Activated naive CD4-positive, alpha-beta T cell (primary cell): ENCODE measurements around the gene ARID1A.
"Not testable (repeated sequence)": the region's sequence is repeated elsewhere in the genome, so short reads cannot be mapped to it uniquely, and the experiment has no call there.

ENCODE experiments used
- DNase-seq, 4 experiments: peaks; one replicate each; lab custom pipeline; 2025; lab: John Stamatoyannopoulos, UW

Gene ARID1A

DNA sequence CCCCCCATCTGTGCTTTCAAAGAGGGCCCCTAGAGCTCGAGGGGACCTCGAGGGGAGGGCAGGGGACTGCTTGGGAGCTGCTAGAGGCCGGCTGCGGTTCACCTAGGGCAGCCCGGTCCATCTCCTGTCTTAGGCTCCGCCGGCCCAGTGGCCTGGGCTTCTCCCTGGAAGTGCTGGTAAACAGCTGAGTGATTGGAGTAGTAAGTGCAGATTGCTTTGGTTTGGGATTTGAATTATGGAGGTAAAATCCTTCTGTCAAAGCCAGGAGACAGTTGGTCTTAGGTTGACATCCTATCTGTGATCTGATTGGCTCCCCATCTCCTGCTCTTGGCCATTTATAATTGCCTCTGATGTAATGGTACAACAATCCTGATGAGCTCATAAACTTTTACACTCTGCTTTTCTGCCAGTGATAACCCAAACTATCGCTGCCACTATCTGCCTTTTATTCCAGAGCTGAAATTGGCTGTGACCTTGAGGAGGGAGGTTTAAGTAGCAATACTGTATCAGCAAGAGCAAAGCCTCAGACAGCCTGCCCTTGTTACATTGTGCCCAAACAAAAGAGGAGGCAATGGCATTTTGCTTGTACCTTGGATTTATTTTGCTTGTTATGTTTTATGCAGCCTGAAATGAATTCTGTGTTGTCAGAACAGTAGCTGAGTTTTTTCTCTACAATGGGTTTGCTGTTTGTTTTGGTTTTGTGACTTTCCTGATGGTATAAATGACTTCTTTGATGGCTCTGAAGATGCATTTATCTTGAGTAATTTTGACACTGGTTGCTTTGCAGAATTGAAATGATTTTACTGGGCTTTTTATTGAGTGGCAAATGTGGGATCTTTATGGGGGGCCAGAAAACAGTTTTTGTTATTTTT, 2.4 kb downstream of the ARID1A start:
- no peak for DNase-seq

DNA sequence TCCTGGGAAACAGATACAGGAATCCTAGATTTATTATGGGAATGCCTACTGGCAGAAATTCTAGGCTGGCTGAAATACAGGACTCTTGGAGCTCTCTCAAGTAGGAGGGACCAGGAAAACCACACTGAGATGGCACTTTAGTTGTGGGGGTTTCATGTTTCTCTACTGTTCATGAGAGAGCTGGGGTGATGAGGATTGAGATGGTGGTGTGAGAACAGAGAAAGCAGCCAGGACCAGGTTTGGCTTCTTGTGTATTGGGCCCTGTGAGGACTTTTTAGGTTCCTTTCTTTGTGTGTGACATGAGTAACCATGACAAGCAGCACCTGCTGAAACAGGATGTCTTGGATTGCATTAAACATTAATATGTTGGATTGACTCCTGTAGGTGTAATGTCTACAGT, 4.9 kb downstream of the ARID1A start:
- no peak for DNase-seq

DNA sequence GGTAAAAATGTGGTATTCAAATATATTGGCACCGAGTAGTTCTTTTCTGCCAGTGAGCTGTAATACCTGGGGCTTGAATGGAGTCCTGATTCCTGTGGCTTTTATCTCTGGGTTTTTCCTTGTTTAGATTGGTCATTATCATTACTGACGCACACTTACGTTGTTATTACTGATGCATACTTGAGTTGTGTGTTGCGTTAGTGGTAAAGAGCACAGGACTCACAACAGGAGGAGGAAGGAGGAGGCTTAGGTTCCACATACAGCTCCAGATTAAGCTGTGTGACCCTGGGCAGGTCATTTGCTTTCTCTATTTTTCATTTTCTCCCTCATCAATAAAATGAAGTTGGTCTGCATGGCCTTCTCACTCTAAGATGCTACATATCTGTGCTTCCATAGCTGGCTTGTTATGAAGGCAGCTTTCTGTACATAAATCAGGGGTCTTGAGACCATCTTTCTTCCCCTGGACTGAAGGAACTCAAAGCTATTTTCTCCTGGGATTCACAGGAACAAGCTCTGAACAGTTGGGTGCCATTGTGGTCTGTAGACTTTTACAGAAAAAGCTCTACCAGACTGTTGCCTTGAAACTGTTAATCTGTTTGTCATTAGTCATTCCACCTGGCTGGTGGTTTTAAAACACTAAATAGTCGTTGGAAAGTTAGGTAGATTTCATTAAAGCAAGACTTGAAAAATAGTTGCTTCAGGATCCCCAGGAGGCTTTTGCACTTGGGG, 5.6 kb downstream of the ARID1A start:
- no peak for DNase-seq

DNA sequence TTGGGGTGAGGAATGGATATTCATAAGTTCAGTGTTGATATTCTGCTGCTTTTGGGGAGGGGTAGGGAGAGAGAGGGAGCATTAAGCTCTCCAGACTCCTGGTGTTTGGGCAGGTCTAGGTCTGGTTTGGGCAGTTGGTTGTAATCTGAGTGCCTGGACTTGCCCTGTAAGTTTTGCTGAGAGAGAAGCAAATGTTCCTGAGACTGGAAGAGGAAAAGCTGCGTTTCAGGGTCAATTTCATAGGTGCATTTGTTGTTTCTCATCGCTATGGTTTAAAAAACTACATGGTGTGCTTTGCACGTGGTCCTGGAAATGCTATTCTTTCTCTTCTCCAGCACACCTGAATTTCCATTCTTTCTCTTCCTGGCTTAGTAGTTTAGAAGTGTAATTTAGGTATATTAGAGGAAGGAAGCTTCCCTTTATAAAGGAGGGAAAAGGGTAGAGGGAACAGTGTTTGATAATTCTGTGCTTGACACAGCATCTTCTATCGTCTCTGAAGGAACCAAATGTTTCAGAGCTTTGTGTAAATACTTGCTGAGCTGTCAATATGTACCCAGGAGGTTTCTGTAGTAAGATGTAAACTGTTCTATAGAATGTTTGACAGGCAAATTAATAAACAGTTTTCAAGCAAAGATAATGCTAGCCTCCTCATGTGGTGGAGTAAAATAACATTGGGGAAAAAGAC, 6.3 kb downstream of the ARID1A start:
- DNase-seq = no peak

DNA sequence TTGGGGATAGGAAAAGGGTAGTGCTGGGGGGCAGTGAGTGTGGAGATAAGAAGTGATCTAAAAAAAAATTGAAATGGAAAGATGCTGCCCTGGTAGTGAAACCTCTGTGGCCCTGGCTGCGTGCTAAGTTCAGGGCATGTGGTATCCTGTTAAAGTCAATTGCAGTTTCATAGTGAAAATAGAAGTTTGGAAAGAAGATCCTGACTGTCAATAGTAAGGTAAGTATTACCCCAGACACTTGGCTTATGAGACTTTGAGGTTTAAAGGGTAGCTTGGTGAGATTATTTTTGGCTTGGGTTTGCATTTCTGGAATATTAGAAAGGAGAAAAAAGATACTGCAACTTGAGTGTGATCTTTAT, 6.8 kb downstream of the ARID1A start:
- DNase-seq = no peak

DNA sequence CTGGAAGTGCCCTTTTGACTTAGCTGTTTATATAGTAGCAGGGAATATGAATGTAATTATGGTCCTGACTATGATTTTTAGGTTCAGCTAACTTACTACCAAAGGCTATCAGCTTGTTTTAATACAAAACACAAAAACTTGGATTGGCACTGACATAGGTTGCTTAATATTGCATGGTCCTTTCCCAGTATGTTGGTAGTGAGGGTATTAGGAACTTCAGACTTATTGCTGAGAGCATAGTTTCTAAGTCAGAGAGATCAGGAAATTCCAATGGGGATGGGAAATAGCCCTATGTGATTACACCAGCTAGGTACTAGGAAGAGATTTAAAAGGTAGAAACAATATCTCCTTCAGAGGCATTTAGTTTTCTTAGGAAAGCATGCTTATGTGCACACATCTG, 7.7 kb downstream of the ARID1A start:
- no peak for DNase-seq

DNA sequence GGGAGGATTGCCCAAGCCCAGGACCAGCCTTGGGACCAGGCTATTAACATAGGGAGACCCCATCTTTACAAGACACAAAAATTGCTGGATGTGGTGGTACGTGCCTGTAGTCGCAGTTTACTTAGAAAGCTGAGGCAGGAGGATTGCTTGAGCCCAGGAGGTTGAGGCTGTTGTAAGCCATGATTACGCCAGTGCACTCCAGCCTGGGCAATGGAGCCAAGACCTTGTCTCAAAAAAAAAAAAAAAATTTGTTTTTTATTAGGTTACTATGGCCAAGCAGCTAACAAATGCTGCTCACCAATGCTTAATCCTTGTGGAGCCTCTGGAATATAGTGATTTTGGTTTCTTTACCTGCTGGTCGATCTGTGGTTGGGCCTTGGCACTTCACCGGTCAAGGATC, 8.8 kb downstream of the ARID1A start:
- no peak for DNase-seq

DNA sequence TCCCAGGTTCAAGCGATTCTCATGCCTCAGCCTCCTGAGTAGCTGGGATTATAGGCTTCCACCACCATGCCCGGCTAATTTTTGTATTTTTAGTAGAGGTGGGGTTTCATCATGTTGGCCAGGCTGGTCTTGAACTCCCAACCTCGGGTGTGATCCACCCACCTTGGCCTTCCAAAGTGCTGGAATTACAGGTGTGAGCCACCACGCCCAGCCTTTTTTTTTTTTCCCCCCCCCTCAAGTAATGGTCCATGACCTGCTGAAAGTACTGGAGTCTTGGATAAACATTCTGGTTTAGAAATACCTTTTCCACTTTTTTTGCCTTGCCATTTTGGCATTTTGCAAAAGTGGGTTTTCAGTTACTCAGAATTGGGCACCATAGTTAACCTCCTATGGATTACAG, 9.4 kb downstream of the ARID1A start:
- not testable (repeated sequence) for DNase-seq

DNA sequence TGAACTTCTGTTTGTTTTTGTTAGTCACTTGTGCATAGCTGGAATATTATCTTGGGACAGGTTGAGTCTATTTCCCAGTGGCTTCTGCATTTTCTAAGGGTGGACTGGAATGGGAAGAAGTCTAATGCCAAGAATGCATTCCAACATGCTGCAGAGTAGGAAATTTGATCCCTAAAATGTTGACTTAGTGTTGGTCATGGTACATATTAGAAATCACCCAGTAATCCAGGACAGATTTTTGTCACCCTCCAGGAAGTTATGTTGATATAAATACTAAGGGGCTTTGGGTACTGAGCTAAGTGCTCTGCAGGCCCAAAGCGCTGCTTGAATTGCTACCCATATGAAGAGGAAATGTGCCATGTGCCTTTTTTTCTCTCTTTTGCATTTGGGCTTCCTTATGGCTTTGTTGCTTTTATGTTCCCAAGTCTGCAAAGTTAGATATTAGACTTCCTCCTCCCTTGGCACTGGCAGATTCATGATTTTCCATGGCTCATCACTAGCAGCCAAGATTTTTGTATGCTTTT, 10.0 kb downstream of the ARID1A start:
- no peak for DNase-seq

DNA sequence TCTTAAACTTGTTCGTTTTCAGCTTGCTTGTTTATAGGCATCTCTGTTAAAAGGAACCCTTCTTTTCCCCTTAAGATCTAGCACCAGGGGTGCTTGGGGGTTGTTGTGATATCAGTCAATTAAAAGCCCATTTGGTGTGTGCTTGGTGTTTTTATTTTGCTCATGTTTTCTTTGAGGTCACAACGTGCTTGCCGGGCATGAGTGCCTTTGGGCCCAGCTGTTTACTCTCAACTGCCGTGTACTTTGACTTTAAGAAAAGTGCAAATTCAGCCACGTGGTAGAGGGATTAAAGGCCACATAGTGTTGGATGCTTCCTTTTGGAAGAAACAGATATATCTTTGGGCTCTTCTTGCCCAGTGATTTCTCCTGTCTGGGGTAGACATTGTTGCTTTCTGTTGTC, 10.5 kb downstream of the ARID1A start:
- DNase-seq = no peak

DNA sequence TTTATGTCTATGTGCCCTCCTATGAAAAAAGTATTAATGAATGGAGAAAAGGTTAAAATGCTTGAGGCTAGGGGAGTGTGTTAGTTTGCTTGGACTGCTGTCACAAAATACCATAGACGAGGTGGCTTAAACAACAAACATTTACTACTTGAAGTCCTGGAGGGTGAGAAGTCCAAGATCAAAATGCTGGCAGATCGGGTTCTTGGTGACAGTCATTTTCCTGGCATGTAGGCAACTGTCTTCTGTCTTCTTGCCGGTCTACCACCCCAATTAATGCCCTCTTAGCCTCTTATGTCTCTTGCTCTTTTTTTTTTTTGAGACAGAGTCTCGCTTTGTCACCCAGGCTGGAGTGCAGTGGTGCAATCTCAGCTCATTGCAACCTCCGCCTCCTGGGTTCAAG, 15.0 kb downstream of the ARID1A start:
- no peak for DNase-seq

DNA sequence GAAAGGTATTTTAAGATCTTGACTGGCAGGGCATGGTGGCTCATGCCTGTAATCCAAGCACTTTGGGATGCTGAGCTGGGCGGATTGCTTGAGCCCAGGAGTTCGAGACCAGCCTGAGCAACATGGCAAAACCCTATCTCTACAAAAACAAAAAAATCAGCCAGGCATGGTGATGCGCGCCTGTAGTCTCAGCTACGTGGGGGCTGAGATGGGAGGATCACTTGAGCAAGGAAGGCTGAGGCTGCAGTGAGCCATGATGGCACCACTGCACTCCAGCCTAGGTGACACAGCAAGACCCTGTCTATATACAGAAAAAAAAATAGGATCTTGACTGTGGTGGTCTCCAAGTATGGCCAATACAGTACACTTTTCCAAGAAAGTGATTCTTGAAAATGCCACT, 16.0 kb downstream of the ARID1A start:
- DNase-seq = no peak

DNA sequence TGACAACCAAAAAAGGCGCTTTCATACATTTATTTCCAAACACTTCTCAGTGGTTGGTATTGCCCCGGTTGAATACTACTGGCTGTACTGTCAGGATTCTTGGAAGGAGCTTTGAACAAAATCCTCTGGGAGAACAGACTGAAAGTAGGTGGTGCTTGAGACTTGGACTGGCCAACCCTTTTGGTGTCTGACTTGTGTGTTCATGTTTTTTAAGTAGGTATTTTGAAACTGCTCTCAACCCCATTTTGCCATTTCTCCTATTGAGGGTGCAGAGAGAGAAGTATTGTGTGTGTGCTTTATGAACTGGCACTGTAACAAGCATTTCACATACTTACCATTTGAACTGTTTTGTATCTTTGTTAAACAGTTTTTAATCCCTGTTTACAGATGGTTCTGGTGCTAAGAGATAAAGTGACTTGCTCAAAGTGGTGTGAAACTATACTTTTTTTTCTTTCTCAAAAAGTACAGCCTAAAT, 21.2 kb downstream of the ARID1A start:
- DNase-seq = no peak

DNA sequence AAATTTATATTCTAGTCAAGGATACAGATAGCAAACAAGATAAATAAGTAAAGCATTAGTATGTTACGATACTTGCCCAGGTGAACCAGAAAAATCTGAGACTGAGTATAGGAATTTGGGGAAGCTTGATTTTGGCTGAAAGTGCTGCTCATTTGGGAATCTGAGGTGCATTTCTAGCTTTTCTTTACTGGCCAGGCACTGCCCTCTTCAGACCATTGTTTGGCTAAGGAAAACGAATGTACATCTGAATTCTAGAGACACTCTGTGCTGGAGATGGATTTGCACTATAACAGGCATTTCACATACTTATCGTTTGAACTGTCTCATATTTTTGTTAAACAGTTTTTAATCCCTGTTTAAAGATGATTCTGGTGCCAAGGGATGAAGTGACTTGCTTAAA, 23.4 kb downstream of the ARID1A start:
- no peak for DNase-seq

DNA sequence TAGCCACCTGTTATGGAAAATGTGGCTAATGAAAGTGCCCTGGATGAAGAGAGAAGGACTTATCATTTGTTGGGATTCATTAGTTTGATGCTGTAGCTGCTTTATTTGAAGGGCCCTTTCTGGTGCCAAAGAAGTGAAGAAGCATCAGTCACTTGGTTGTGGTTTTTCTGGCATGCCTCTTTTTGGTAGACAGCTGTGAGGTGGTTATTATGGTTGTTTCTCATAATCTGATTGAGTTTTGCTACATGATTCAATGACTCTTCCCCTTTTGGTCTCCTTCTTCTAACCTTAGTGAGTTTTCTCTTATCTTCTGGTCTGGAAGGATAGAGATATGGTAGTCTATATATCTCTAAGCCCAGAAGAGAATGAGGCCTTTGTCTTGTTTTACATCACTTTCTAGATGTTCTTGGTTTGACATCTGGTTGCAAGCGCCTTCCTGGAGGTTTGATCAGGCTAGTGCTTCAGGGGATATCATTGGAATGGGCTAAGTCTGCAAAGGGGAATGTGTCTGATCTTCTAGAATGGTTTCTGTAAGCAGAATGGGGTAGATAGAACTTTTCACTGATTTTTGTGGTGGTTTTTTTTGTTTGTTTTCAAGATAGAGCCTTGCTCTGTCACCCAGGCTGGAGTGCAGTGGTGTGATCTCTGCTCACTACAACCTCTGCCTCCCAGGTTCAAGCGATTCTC, 26.0 kb downstream of the ARID1A start:
- DNase-seq = no peak

DNA sequence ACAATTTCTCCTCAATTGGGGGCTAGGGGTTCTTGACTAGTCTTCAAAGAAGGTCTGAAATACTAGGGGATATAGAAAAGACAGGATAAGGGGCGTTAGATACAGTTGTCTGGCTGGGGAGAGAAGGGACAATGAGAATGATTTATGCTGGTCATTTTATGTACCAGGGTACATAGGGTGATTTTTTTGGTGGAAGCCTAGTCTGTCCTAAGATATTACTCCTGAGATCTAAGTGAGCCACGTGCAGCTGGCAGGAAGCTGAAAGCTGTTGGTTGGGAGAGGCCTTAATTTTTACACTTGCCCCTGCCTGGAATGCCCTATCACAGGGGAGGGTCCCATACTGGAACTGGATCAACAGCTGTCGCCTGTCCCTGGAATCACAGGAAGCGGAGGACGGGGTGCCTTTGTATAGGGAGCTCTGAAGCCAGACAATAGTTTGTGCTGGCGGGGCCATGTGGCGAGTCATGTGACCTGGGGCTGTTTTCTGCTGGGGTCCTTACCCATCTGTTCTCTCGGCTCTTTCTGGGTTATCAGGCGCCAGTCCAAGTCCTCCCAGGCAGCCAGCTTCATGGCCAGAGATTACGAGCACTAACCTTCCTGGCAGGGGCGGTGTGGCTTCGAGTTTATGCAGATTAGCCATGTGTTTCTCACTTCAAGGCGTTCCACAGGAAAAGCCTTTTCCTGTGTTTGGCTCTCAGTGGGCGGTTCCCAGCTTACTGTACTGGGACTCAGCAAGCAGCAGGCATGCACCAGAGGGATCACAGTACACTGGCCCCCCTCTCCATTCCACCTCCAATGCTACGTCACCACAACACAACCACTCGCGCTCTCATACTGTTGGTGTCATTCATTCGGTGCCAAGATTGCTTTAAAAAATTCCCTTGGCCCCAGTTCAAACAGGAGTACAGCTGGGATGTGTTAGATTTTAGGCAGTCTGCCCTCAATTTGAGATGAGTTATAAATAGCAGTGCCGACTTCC, 27.5 kb downstream of the ARID1A start:
- DNase-seq = peak in 1 of 4 experiments; percentile 13

DNA sequence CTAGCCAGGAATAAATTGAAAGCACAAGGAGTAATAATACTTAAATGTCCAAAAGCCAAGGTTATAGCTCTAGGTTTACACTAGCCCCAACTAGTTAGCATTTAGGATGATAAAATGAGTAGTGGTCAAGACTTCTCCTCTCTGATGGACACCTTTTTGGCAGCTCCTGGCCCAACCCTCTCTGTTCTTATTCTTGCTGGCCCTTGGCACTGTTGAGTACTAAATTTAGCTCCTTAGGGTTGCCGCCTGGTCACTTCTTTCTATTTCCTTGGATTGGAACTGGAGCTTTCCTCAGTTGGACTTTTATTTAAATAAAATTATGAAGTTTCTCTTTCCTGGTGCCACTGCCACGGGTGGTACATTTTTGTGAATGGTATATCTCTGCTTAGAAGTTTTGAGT, 28.3 kb downstream of the ARID1A start:
- no peak for DNase-seq

DNA sequence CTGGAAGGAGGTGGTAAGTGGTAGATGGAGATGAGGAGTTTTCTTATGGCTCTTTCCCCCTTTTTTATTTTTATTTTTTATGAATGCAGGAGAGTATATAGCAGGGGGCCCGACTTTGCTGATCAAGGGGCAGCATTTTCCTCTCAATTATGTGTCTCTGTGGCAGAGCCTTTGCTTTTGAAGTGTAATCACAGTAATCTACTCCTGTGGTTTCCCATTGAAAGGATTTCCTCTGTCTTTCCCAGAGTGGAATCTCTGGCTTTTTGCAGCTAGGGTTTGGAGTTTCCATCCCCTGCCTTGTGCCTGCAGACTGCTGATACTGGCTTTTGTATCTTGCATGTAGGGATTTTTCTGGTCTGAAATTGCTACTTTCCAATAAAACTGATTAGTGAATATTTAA, 29.1 kb downstream of the ARID1A start:
- no peak for DNase-seq

DNA sequence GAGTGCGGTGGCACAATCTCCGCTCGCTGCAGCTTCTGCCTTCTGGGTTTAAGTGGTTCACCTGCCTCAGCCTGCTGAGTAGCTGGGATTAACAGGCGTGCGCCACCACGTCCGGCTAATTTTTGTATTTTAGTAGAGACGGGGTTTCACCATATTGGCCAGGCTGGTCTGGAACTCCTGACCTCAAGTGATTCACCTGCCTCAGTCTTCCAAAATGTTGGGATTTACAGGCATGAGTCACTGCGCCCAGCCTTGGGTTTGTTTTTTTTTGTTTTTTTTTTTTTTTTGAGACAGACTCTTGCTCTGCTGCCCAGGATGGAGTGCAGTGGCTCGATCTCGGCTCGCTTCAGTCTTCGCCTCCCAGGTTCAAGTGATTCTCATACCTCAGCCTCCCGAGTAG, 30.1 kb downstream of the ARID1A start:
- not testable (repeated sequence) for DNase-seq

DNA sequence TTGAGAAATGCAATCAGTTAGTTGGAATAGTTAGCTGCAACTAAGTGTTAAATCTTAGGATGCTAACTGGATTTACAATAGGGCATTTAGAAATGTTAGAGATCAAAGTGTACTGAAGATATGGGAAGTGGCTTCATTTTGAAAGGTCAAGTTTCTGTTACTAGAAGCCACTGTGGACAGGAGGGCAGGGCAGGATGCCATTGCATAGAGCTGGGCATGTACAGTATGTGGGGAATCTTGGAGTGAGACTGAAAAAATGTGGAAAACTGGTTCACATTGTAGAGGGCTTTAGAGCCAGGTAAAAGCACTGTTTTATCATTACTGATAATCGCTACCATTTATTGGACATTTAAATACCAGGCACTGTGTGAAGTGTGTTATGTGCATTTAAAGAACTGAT, 31.0 kb downstream of the ARID1A start:
- DNase-seq = no peak

DNA sequence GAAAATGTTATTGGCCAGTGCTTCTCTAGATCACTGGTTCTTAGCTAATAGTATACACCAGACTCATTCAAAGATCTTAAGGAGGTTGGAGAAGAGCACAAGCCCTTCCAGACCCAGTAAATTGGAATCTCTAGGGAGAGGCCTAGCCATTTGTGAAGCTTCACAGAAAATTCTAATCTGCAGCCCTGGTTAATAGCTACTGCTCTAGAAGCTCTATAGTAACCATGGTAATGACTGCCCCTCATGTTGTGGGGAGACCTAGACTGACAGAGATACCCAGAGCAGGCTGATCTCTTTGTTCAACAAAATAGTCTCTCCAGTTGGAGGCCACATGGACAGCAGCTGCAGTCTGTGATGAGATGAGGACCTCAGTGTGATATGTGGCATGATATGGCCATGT, 31.7 kb downstream of the ARID1A start:
- DNase-seq = no peak
